IPS-NIHi7 (cell line): ENCODE results near the gene BPIFA2.

Experiments used
- DNase-seq: peaks from one replicate; pipeline ENCODE4 v3.0.0; 2012; ENCODE audit warnings: mixed read lengths; ENCODE audit errors: extremely low spot score

BPIFA2 gene

GRCh38 chr20:33192912-33193501, 25.0 kb downstream of the BPIFA2 start:
- peak; percentile 24 for DNase-seq

GRCh38 chr20:33199026-33199425, 31.1 kb downstream of the BPIFA2 start:
- DNase-seq = no peak

DNA sequence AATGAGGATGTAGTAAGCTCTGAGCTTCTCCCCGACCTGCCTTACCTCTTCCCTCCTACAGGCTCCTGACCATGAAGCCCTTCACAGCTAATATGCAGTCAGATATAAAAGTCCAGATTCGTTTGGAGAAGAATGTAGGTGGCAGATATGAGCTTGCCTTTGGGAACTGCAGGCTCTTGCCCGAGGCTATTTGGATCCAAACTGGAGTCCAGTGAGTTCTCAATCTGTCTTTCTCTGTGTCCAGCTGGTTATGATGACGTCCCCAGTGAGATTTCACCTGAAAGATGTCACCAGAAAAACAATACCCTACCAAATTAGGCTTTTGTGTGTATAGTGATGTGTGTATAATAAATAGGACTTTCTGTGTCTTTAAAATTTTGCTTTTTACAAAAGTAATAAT, 34.5 kb downstream of the BPIFA2 start:
- DNase-seq = no peak

DNA sequence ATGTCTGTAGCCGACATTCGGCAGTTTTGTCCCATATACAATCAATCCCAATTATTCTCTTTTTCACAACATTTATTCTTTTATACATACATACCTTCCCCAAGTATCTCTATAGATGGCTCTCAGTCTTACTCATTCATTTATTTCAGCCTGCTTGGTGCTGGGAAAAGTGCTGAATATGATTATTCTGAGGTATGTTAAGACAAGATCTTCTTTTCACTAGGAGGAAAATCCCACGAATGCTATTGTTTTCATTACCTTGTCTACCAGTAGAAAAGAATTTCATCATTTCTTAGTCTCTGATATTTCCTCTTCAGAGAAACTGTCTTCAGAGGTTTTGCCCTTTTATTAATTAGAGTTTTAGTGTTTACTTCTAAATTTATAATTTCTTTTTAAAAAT, 35.5 kb downstream of the BPIFA2 start:
- no peak for DNase-seq

DNA sequence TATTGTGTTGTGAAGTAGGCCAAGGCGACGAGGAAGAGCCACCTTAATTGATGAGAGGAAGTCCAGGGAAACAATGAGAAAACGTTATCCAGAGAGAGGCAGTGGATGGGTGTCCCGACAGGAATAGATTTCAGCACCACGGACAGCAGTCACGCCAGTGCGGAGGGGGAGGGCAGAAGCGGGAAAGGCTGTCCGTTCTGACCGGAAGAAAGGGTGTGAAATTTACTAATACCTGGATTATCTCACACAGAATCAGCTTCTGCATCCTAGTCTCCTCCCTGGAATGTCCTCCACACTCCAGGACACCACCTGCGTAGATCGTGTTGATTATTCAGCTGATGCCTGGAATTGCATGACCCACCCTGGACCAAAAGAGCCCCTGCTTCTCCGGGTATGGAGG, 41.8 kb downstream of the BPIFA2 start:
- peak; percentile 91 for DNase-seq

DNA sequence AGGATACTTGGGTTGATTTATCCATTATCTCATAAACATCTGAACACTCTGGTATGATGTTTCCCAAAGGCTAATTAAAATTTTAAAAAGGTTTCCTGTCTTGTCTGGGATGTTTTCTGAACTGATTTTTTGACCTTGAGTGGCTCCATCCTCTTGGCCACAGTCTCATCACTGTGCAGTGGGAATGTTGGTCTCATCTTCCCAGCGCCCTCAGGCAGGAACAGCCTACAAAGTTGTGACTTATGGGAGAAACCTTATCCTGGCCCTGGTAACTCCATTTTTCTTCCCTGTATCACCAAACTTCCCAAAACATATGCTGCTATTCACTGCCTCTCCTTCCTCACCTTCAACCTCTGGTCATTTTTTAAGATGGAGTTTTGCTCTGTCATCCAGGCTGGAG, 42.4 kb downstream of the BPIFA2 start:
- DNase-seq = no peak

DNA sequence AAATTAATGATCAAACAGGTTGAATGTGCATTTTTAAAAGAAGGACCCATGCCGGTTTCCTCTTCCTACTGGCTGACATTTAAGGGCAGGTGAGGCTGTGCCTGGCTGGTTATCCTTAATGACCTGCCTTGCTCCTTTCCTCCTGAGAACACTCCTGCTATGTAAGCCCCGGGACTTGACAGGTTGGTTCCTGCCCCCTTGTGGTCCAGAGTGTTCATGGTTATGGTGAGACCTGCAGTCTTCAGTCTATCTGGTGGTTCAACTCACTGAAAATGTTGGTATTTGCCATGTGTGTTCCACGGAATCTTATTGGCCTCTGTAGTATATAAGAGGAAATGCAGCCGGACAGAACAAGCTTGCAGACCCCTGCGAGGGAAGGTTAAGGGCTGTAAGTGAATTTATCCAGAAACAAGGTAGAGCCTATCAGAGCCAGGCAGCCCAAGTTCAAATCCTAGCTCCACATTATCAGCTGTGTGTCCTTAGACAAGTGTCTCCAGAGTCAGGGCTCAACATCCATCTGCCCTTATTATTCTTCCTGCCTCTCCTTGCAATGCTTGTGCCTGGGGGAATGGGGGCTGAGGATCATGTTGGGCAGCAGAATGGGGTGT, 44.0 kb downstream of the BPIFA2 start:
- peak; percentile 90 for DNase-seq

DNA sequence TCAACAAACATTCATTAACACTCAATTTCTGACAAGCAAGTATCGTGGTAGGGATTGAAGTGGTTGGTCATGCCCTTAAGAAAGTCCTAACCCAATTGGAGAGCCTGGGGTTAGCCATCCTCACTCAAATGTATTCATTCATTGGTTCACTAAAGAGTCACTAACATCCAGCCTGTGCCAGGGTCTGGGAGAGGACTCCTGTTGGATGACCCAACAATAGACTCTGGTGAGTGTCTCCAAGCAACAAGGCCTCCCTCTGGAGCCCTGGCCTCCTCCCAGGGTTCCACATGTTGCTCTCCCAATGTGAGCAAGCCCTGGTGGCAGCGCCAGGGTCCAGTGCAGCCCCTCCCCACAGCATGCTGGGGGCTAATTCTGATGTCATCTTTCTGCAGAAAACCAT, 49.1 kb downstream of the BPIFA2 start, which contains the start of gene BPIFA3:
BPIFA3 (plus strand) TSS at position 301 of the 400 bp plus-strand sequence. CDS start 185 bp downstream, outside the sequence.
- DNase-seq = no peak

- no peak for DNase-seq
Measured at GRCh38 chr20:33224399-33224798, 56.4 kb downstream of the BPIFA2 start.

DNA sequence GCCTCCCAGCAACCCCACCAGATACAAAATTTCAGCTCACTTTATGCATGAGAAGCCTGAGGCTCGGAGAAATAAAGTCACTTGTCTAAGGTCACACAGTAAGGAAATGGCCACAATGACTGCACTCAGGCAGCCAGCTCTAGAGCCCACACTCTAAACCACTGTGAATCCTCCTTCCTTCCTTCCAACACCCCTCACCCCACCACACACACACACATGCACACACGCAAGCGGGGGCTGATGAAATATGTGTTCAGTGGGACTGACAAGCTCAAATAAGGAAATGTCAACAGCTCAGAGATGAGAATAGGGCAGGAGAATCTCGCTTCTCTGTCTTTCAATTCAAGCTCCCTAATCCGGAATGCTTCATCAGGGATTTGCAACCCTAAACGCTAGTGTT, 61.9 kb downstream of the BPIFA2 start:
- DNase-seq = no peak
